ENCODE measurements around the gene CFAP43.
"Not testable (repeated sequence)": the region's sequence is repeated elsewhere in the genome, so short reads cannot be mapped to it uniquely, and the experiment has no call there.

The CFAP43 gene

GRCh38 chr10:104220522-104220921 lies 11.6 kb downstream of the CFAP43 start:
- no peak for DNase-seq (ENCODE audit: low read depth)

GRCh38 chr10:104218751-104219150 lies 13.4 kb downstream of the CFAP43 start:
- DNase-seq (ENCODE audit: low read depth): no peak

GRCh38 chr10:104216631-104217030 lies 15.5 kb downstream of the CFAP43 start:
- no peak for DNase-seq (ENCODE audit: low read depth)

GRCh38 chr10:104209575-104210198 lies 22.5 kb downstream of the CFAP43 start:
- no peak for DNase-seq (ENCODE audit: low read depth)

- no peak for DNase-seq (ENCODE audit: low read depth)
Observed at GRCh38 chr10:104208730-104209129, 23.4 kb downstream of the CFAP43 start.

GRCh38 chr10:104202231-104202630 lies 29.9 kb downstream of the CFAP43 start:
- no peak for DNase-seq (ENCODE audit: low read depth)

- no peak for DNase-seq (ENCODE audit: low read depth)
Observed at GRCh38 chr10:104201636-104202035, 30.5 kb downstream of the CFAP43 start.

GRCh38 chr10:104199567-104199966 lies 32.6 kb downstream of the CFAP43 start:
- DNase-seq (ENCODE audit: low read depth): no peak

- no peak for DNase-seq (ENCODE audit: low read depth)
Observed at GRCh38 chr10:104197364-104197763, 34.8 kb downstream of the CFAP43 start.

- no peak for DNase-seq (ENCODE audit: low read depth)
Observed at GRCh38 chr10:104195706-104196105, 36.5 kb downstream of the CFAP43 start.

GRCh38 chr10:104193787-104194186 lies 38.4 kb downstream of the CFAP43 start:
- DNase-seq (ENCODE audit: low read depth): no peak

GRCh38 chr10:104190695-104191094 lies 41.5 kb downstream of the CFAP43 start:
- DNase-seq (ENCODE audit: low read depth): no peak

- DNase-seq (ENCODE audit: low read depth): no peak
Observed at GRCh38 chr10:104183682-104184081, 48.5 kb downstream of the CFAP43 start.

- not testable (repeated sequence) for DNase-seq (ENCODE audit: low read depth)
Observed at GRCh38 chr10:104174136-104174535, 58.0 kb downstream of the CFAP43 start.

- no peak for DNase-seq (ENCODE audit: low read depth)
Observed at GRCh38 chr10:104170610-104171254, 61.4 kb downstream of the CFAP43 start.

GRCh38 chr10:104155591-104155990 lies 76.6 kb downstream of the CFAP43 start:
- no peak for DNase-seq (ENCODE audit: low read depth)

- no peak for DNase-seq (ENCODE audit: low read depth)
Observed at GRCh38 chr10:104151737-104152136, 80.4 kb downstream of the CFAP43 start.

- DNase-seq (ENCODE audit: low read depth): no peak
Observed at GRCh38 chr10:104150139-104150538, 82.0 kb downstream of the CFAP43 start.

GRCh38 chr10:104146882-104147281 lies 85.3 kb downstream of the CFAP43 start:
- DNase-seq (ENCODE audit: low read depth): no peak

GRCh38 chr10:104144931-104145330 lies 87.2 kb downstream of the CFAP43 start:
- no peak for DNase-seq (ENCODE audit: low read depth)

GRCh38 chr10:104143829-104144228 lies 88.3 kb downstream of the CFAP43 start:
- DNase-seq (ENCODE audit: low read depth): no peak

- no peak for DNase-seq (ENCODE audit: low read depth)
Observed at GRCh38 chr10:104142081-104142480, 90.1 kb downstream of the CFAP43 start.

- DNase-seq (ENCODE audit: low read depth): no peak
Observed at GRCh38 chr10:104139221-104139620, 92.9 kb downstream of the CFAP43 start.

GRCh38 chr10:104138131-104138530 lies 94.0 kb downstream of the CFAP43 start:
- no peak for DNase-seq (ENCODE audit: low read depth)

Measured in GM04503 (cell line).